GM12878 (cell line): Measurements from ENCODE around the gene UBXN6. TPM values are rescaled to one million over a fixed set of nuclear protein-coding genes. Genes with fewer than 3 reads are reported as not detected.

Source experiments
- CBX3 ChIP-seq: fragments of 200-600 bp; sonication (generic); IDR thresholded peaks from 2 replicates; pipeline ENCODE4 v1.6.1; 2016; ENCODE audit warnings: low read depth, borderline replicate concordance
- CEBPB ChIP-seq, 2 experiments: fragments of 150-350 bp in 1 of 2; IDR thresholded peaks; 2 replicates each; pipeline ENCODE4 v1.6.1; 2012 to 2014; ENCODE audit warnings: low read depth in 2 of 2, low read length in 2 of 2, borderline replicate concordance in 1 of 2, inconsistent platforms in 1 of 2
- CHD1 ChIP-seq: IDR thresholded peaks from 2 replicates; pipeline ENCODE4 v1.6.1; 2012; ENCODE audit warnings: low read depth, low read length, improper control_type of control experiment
- DPF2 ChIP-seq: fragments of 450-650 bp; IDR thresholded peaks from 2 replicates; pipeline ENCODE4 v1.6.1; 2017; ENCODE audit warnings: mild to moderate bottlenecking
- ESRRA ChIP-seq: IDR thresholded peaks from 2 replicates; pipeline ENCODE4 v1.6.1; 2012; ENCODE audit warnings: mild to moderate bottlenecking, low read length, improper control_type of control experiment
- HDAC6 ChIP-seq: fragments of 200-600 bp; sonication (generic); IDR thresholded peaks from one replicate; pipeline ENCODE4 v1.8.0; 2017; ENCODE audit warnings: antibody characterized with exemption; ENCODE audit not compliant: unreplicated experiment
- JUNB ChIP-seq: IDR thresholded peaks from 2 replicates; pipeline ENCODE4 v1.6.1; 2016; ENCODE audit warnings: antibody characterized with exemption, mild to moderate bottlenecking
- KAT2A ChIP-seq: conservative IDR thresholded peaks from 2 replicates; pipeline ENCODE4 v1.6.1; 2011; ENCODE audit warnings: low read depth, low read length; ENCODE audit not compliant: control insufficient read depth
- MEF2A ChIP-seq: IDR thresholded peaks from 2 replicates; pipeline ENCODE4 v1.6.1; 2011; ENCODE audit warnings: low read depth, mild to moderate bottlenecking, low read length, moderate library complexity; ENCODE audit not compliant: insufficient read depth
- MTA3 ChIP-seq: IDR thresholded peaks from 2 replicates; pipeline ENCODE4 v1.6.1; 2012; ENCODE audit warnings: low read length, inconsistent platforms, borderline replicate concordance
- NFXL1 ChIP-seq: fragments of 450-650 bp; IDR thresholded peaks from 2 replicates; pipeline ENCODE4 v1.6.1; 2017; ENCODE audit warnings: antibody characterized with exemption, mild to moderate bottlenecking, borderline replicate concordance
- NFYB ChIP-seq: IDR thresholded peaks from 2 replicates; pipeline ENCODE4 v1.6.1; 2011; ENCODE audit warnings: low read depth, mild to moderate bottlenecking, low read length, improper control_type of control experiment, moderate library complexity; ENCODE audit not compliant: insufficient read depth
- RAD51 ChIP-seq: fragments of 450-650 bp; IDR thresholded peaks from 2 replicates; pipeline ENCODE4 v1.6.1; 2016; ENCODE audit warnings: moderate library complexity, mild to moderate bottlenecking, inconsistent platforms
- RCOR1 ChIP-seq: conservative IDR thresholded peaks from 2 replicates; pipeline ENCODE4 v1.6.1; 2012; ENCODE audit warnings: low read depth, low read length, improper control_type of control experiment
- RELA ChIP-seq: fragments of 450-650 bp; IDR thresholded peaks from 2 replicates; pipeline ENCODE4 v1.8.0; 2014; ENCODE audit warnings: borderline replicate concordance; ENCODE audit not compliant: partially characterized antibody
- SIN3A ChIP-seq: IDR thresholded peaks from 2 replicates; pipeline ENCODE4 v1.6.1; 2012; ENCODE audit warnings: low read depth, low read length, improper control_type of control experiment
- SUPT20H ChIP-seq: IDR thresholded peaks from 2 replicates; pipeline ENCODE4 v1.6.1; 2011; ENCODE audit warnings: low read depth, mild to moderate bottlenecking, low read length, moderate library complexity, borderline replicate concordance; ENCODE audit not compliant: control insufficient read depth
- TCF3 ChIP-seq: IDR thresholded peaks from 2 replicates; pipeline ENCODE4 v1.6.1; 2012; ENCODE audit warnings: low read depth, mild to moderate bottlenecking, low read length, borderline replicate concordance; ENCODE audit not compliant: insufficient read depth
- WRNIP1 ChIP-seq: IDR thresholded peaks from 2 replicates; pipeline ENCODE4 v1.6.1; 2011; ENCODE audit warnings: low read depth, low read length, improper control_type of control experiment, borderline replicate concordance
- ZNF622 ChIP-seq: fragments of 450-650 bp; IDR thresholded peaks from 2 replicates; pipeline ENCODE4 v1.6.1; 2017; ENCODE audit warnings: mild to moderate bottlenecking, inconsistent platforms
- ZSCAN29 ChIP-seq: fragments of 450-650 bp; IDR thresholded peaks from 2 replicates; pipeline ENCODE4 v1.6.1; 2017; ENCODE audit warnings: mild to moderate bottlenecking, moderate library complexity
- polyA plus RNA-seq, 11 experiments: library from polyadenylated mRNA; depleted of rRNA in 4 of 11; unstranded in 6 of 11; stranded (reverse) in 5 of 11; fragments of >200 nt; fragmentation: Nextera tagmentation in 4 of 11; fragmentation: Illumina TruSeq in 1 of 11; extraction: Ambion mirVana in 4 of 11; extraction: Trizol in 1 of 11; gene quantifications; 1 replicate in 1 of 11; 2 replicates in 10 of 11; pipeline versions ENCODE4 v1.2.1 to v1.2.3, GENCODE V29; 2011 to 2016; ENCODE audit warnings: inconsistent platforms in 2 of 11, missing spikeins in 2 of 11, low read depth in 1 of 11
- total RNA-seq, 4 experiments: library from RNA; depleted of rRNA in 3 of 4; stranded (reverse); fragments of >200 nt in 3 of 4; fragmentation: Illumina TruSeq in 1 of 4; extraction: Trizol in 1 of 4; gene quantifications; 2 replicates each; pipeline versions ENCODE4 v1.2.1 to v1.2.3, GENCODE V29; 2013 to 2021
- TF ChIP-seq, protein P1 (sequence below), 3 experiments: IDR thresholded peaks in 2 of 3; conservative IDR thresholded peaks in 1 of 3; 2 replicates each; pipeline ENCODE4 v1.5.1; 2011; ENCODE audit warnings: low read depth in 3 of 3, low read length in 3 of 3, mild to moderate bottlenecking in 3 of 3, control low read depth in 2 of 3, moderate library complexity in 2 of 3, inconsistent platforms in 1 of 3, mixed read lengths in 1 of 3; ENCODE audit not compliant: control insufficient read depth in 2 of 3, insufficient read depth in 1 of 3; ENCODE audit errors: extremely low read depth in 1 of 3
- TF ChIP-seq, protein P2 (sequence below): IDR thresholded peaks from 2 replicates; pipeline ENCODE4 v1.6.1; 2011; ENCODE audit warnings: borderline replicate concordance, low read depth, mild to moderate bottlenecking, moderate library complexity, mixed read lengths, low read length; ENCODE audit not compliant: insufficient read depth; ENCODE audit errors: extremely low read length
- TF ChIP-seq, protein P3 (sequence below): fragments of 450-650 bp; IDR thresholded peaks from 2 replicates; pipeline ENCODE4 v1.6.1; 2017; ENCODE audit warnings: low read depth, mild to moderate bottlenecking, moderate library complexity
- TF ChIP-seq, protein P4 (sequence below): IDR thresholded peaks from 2 replicates; pipeline ENCODE4 v1.6.1; 2011; ENCODE audit warnings: mild to moderate bottlenecking, low read depth, low read length, moderate library complexity; ENCODE audit not compliant: insufficient replicate concordance

UBXN6 gene
- total and polyA plus RNA-seq, 10 of the 15 experiments (the other 5 are each of a cell fraction or from before 2014, with no cell fraction given): 0.47 to 50.8 (median 13.0) TPM

GRCh38 chr19:4400135-4400936 is 57.3 kb downstream of the UBXN6 start, which contains the start of gene SH3GL1 (continued):
- no peak for TF ChIP-seq CEBPB (IDR thresholded peaks at IDR 0.05; ENCODE audit: borderline replicate concordance in 1 of 2, low read depth in 2 of 2, low read length in 2 of 2)
- no peak for TF ChIP-seq CHD1
- TF ChIP-seq, protein P1, sequence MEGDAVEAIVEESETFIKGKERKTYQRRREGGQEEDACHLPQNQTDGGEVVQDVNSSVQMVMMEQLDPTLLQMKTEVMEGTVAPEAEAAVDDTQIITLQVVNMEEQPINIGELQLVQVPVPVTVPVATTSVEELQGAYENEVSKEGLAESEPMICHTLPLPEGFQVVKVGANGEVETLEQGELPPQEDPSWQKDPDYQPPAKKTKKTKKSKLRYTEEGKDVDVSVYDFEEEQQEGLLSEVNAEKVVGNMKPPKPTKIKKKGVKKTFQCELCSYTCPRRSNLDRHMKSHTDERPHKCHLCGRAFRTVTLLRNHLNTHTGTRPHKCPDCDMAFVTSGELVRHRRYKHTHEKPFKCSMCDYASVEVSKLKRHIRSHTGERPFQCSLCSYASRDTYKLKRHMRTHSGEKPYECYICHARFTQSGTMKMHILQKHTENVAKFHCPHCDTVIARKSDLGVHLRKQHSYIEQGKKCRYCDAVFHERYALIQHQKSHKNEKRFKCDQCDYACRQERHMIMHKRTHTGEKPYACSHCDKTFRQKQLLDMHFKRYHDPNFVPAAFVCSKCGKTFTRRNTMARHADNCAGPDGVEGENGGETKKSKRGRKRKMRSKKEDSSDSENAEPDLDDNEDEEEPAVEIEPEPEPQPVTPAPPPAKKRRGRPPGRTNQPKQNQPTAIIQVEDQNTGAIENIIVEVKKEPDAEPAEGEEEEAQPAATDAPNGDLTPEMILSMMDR (IDR thresholded peaks at IDR 0.05 in 2 of 3, conservative IDR thresholded peaks at IDR 0.05 in 1 of 3; ENCODE audit: control insufficient read depth in 2 of 3, extremely low read depth in 1 of 3, insufficient read depth in 1 of 3, low read depth in 3 of 3, low read length in 3 of 3): peak; percentile 93 to 98 (median 95)
- 0 out of 2 replicates have a peak, but pooled peaks have one; percentile 11 for TF ChIP-seq ZSCAN29
- TF ChIP-seq SIN3A: peak; percentile 82
- no peak for TF ChIP-seq TCF3
- TF ChIP-seq, protein P2, sequence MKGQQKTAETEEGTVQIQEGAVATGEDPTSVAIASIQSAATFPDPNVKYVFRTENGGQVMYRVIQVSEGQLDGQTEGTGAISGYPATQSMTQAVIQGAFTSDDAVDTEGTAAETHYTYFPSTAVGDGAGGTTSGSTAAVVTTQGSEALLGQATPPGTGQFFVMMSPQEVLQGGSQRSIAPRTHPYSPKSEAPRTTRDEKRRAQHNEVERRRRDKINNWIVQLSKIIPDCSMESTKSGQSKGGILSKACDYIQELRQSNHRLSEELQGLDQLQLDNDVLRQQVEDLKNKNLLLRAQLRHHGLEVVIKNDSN: peak; percentile 53
- TF ChIP-seq RELA: peak; percentile 53
- TF ChIP-seq KAT2A: no peak
- TF ChIP-seq CBX3: no peak
- TF ChIP-seq HDAC6: no peak
- no peak for TF ChIP-seq NFXL1
- no peak for TF ChIP-seq NFYB
- 0 out of 2 replicates have a peak, but pooled peaks have one; percentile 77 for TF ChIP-seq WRNIP1
- no peak for TF ChIP-seq ZNF622
- TF ChIP-seq MTA3: no peak
- TF ChIP-seq DPF2: peak; percentile 75; the same call in 1 of the 2 replicates
- TF ChIP-seq RAD51: no peak
- no peak for TF ChIP-seq JUNB
- TF ChIP-seq RCOR1: no peak; the same call in 1 of the 2 replicates
- TF ChIP-seq SUPT20H: no peak
- peak; percentile 76 for TF ChIP-seq MEF2A
- TF ChIP-seq ESRRA: peak; percentile 73; the same call in 1 of the 2 replicates
- TF ChIP-seq, protein P3, sequence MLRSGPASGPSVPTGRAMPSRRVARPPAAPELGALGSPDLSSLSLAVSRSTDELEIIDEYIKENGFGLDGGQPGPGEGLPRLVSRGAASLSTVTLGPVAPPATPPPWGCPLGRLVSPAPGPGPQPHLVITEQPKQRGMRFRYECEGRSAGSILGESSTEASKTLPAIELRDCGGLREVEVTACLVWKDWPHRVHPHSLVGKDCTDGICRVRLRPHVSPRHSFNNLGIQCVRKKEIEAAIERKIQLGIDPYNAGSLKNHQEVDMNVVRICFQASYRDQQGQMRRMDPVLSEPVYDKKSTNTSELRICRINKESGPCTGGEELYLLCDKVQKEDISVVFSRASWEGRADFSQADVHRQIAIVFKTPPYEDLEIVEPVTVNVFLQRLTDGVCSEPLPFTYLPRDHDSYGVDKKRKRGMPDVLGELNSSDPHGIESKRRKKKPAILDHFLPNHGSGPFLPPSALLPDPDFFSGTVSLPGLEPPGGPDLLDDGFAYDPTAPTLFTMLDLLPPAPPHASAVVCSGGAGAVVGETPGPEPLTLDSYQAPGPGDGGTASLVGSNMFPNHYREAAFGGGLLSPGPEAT: peak; percentile 55; the same call in 1 of the 2 replicates
- TF ChIP-seq, protein P4, sequence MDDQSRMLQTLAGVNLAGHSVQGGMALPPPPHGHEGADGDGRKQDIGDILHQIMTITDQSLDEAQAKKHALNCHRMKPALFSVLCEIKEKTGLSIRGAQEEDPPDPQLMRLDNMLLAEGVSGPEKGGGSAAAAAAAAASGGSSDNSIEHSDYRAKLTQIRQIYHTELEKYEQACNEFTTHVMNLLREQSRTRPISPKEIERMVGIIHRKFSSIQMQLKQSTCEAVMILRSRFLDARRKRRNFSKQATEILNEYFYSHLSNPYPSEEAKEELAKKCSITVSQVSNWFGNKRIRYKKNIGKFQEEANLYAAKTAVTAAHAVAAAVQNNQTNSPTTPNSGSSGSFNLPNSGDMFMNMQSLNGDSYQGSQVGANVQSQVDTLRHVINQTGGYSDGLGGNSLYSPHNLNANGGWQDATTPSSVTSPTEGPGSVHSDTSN: peak; percentile 40
